Peyer's patch (tissue), 4 donors: ENCODE data around the gene CCL16. TPM values are rescaled to one million over a fixed set of nuclear protein-coding genes. Genes with fewer than 3 reads are reported as not detected.
A peak's percentile ranks its signal among the peaks of the same experiment; 100 is the strongest.

Source experiments
- DNase-seq, 3 donors: peaks; one replicate each; pipeline ENCODE4 v3.0.0-alpha.2; 2017 to 2019
- H3K27ac ChIP-seq, 4 donors: fragments of 200-600 bp; sonication (generic); one replicate each; pipeline ENCODE4 v1.5.1; 2016 to 2019
- H3K27me3 ChIP-seq, 2 donors: fragments of 200-600 bp; sonication (generic); one replicate each; pipeline ENCODE4 v1.5.1; 2019
- H3K36me3 ChIP-seq, 3 donors: fragments of 200-600 bp; sonication (generic); one replicate each; pipeline ENCODE4 v1.5.1; 2016 to 2019
- H3K4me1 ChIP-seq, 4 donors: fragments of 200-600 bp; sonication (generic); one replicate each; pipeline ENCODE4 v1.5.1; 2016 to 2019
- H3K4me3 ChIP-seq, 4 donors: fragments of 200-600 bp; sonication (generic); 1 replicate in 3 of 4; 2 replicates in 1 of 4; pipeline ENCODE4 v1.5.1; 2016 to 2019; ENCODE audit warnings: mild to moderate bottlenecking in 1 of 4
- H3K9me3 ChIP-seq, 4 donors: fragments of 200-600 bp; sonication (generic); one replicate each; pipeline ENCODE4 v1.5.1; 2016 to 2019; ENCODE audit warnings: mild to moderate bottlenecking in 1 of 4
- CTCF ChIP-seq, 6 experiments: fragments of 450-650 bp in 4 of 6; fragments of 200-600 bp in 2 of 6; sonication (generic) in 1 of 6; IDR thresholded peaks; one replicate each; pipeline ENCODE4 v1.5.1; 2017 to 2019; ENCODE audit warnings: antibody characterized with exemption in 6 of 6, mild to moderate bottlenecking in 3 of 6, moderate library complexity in 1 of 6
- POLR2A ChIP-seq, 2 donors: fragments of 450-650 bp; IDR thresholded peaks; one replicate each; pipeline ENCODE4 v1.5.1; 2017; ENCODE audit warnings: antibody characterized with exemption in 2 of 2, mild to moderate bottlenecking in 2 of 2, moderate library complexity in 2 of 2
- total RNA-seq, 4 donors: library from RNA; depleted of rRNA; stranded (reverse); fragments of >200 nt; gene quantifications; one replicate each; pipeline ENCODE4 v1.1.0, GENCODE V29; 2016

CCL16 gene
- total RNA-seq, 4 donors from 2014 or later, result 0.54 to 1.1 TPM; not detected in 2

GRCh38 chr17:35973333-35974260, 7.7 kb downstream of the CCL16 start:
- Histone ChIP-seq H3K27me3 (no peaks in the 10 kb centered on the region), H3K4me3 (no peak overlapping the region), H3K36me3 (no peaks in the 10 kb centered on the region), H3K27ac (peak overlapping the region in 2 of 4 donors; percentile 9 to 28), H3K4me1 (peaks cover 0 to 19% (median 0%) of the 10 kb centered on the region in 4 donors), H3K9me3 (no peaks in the 10 kb centered on the region)
- TF ChIP-seq POLR2A (IDR thresholded peaks at IDR 0.05), result no peak
- TF ChIP-seq CTCF (IDR thresholded peaks at IDR 0.05), result no peak
- DNase-seq, result no peak

- Histone ChIP-seq H3K9me3 (no peaks in the 10 kb centered on the region), H3K4me3 (no peak overlapping the region), H3K4me1 (peaks cover 0 to 19% (median 0%) of the 10 kb centered on the region in 4 donors), H3K27ac (no peak overlapping the region), H3K36me3 (no peaks in the 10 kb centered on the region), H3K27me3 (no peaks in the 10 kb centered on the region)
- DNase-seq, result no peak
- no peak for TF ChIP-seq CTCF (IDR thresholded peaks at IDR 0.05)
- TF ChIP-seq POLR2A (IDR thresholded peaks at IDR 0.05), result no peak
Measured at GRCh38 chr17:35972945-35973332, 8.4 kb downstream of the CCL16 start.

- H3K27me3 ChIP-seq, result no peaks in the 10 kb centered on the region
- H3K9me3 ChIP-seq, result no peaks in the 10 kb centered on the region
- H3K27ac ChIP-seq, result no peak overlapping the region
- H3K4me3 ChIP-seq, result no peak overlapping the region
- no peak for DNase-seq
- no peaks in the 10 kb centered on the region for H3K36me3 ChIP-seq
- TF ChIP-seq CTCF (IDR thresholded peaks at IDR 0.05) (no peak), POLR2A (IDR thresholded peaks at IDR 0.05) (no peak)
- peaks cover 0 to 19% (median 0%) of the 10 kb centered on the region in 4 donors for H3K4me1 ChIP-seq
Measured at GRCh38 chr17:35972535-35972934, 8.8 kb downstream of the CCL16 start.

GRCh38 chr17:35972066-35972465, 9.2 kb downstream of the CCL16 start:
- H3K27ac ChIP-seq, result no peak overlapping the region
- peaks cover 0 to 19% (median 0%) of the 10 kb centered on the region in 4 donors for H3K4me1 ChIP-seq
- TF ChIP-seq CTCF (IDR thresholded peaks at IDR 0.05), result no peak
- no peak for TF ChIP-seq POLR2A (IDR thresholded peaks at IDR 0.05)
- no peaks in the 10 kb centered on the region for H3K9me3 ChIP-seq
- no peak for DNase-seq
- no peak overlapping the region for H3K4me3 ChIP-seq
- no peaks in the 10 kb centered on the region for H3K36me3 ChIP-seq
- H3K27me3 ChIP-seq, result no peaks in the 10 kb centered on the region

- Histone ChIP-seq H3K9me3 (no peaks in the 10 kb centered on the region), H3K4me3 (no peak overlapping the region), H3K36me3 (no peaks in the 10 kb centered on the region), H3K27ac (peak overlapping the region in 1 of 4 donors; percentile 29), H3K27me3 (no peaks in the 10 kb centered on the region), H3K4me1 (peaks cover 0 to 19% (median 0%) of the 10 kb centered on the region in 4 donors)
- no peak for TF ChIP-seq POLR2A (IDR thresholded peaks at IDR 0.05)
- TF ChIP-seq CTCF (IDR thresholded peaks at IDR 0.05), result peak; percentile 75 to 93 (median 88)
- peak; percentile 61 to 93 (median 73) for DNase-seq
Measured at GRCh38 chr17:35969558-35970380, 11.5 kb downstream of the CCL16 start.
